Measurements from ENCODE around the gene TNC.

TNC gene

DNA sequence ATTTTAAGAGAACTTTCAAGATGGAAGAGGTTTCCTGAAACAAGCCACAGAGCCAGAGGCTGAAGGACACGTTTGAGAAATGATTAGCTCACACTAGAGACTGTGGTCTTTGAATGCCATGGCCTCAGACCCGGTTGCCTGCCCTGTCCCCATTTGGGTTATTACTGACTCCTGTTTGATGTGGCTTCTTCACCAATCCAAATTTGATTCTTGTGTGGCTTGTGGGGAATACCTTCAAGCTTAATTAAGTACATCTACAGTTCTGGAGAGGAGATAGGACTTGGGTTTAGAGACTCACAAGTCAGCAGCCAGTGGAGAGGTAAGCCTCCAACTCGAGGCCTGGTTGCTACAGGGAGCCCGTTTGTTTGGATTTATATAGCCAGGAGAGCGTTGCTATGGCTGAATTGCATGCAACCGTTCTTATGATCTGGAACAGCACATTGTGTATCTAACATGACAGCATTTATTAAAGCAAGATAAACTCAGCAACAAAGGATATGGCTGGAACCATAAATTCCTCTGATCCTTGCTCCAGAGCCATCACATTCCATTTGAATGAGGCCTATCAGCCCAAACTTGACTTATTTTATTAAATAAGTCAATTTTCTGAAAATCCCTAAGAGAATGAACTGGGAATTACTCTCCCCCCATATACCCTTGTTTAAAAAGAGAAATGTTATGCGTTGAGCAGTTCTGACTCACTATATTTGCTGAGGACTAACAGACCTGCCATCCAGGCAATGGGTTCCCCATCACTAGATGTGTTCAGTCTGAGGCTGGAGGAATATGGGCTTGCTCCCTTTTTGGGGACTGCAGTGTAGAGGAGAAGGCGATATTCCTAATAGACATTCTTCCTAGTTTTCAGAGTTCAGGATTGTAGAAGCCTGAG lies 99.2 kb downstream of the TNC start:
- no peaks in the 10 kb centered on the region for H3K9me3 ChIP-seq (ENCODE audit: insufficient read depth, low read depth, low read length)
- H3K79me1 ChIP-seq (ENCODE audit: low read length) = peaks cover 17% of the 10 kb centered on the region
- no peaks in the 10 kb centered on the region for H3K79me2 ChIP-seq (ENCODE audit: control insufficient read depth, insufficient read depth, low read length, poor library complexity)
- H3K18ac ChIP-seq (ENCODE audit: low read length) = no peak overlapping the region
- no peak overlapping the region for H2BK12ac ChIP-seq (ENCODE audit: low read length)
- no peak overlapping the region for H3K9ac ChIP-seq (ENCODE audit: low read length)
- peak overlapping the region; percentile 8 for H2BK120ac ChIP-seq (ENCODE audit: insufficient read depth, low read length, poor library complexity)
- no peaks in the 10 kb centered on the region for H3K27me3 ChIP-seq (ENCODE audit: insufficient read depth, low read length)
- H3K4me3 ChIP-seq (ENCODE audit: low read depth, low read length) = no peak overlapping the region
- peaks cover 5 to 8% of the 10 kb centered on the region in 2 experiments for H3K36me3 ChIP-seq (ENCODE audit: control insufficient read depth in 1 of 2, insufficient read depth in 2 of 2, low read length in 2 of 2)
- H2BK5ac ChIP-seq (ENCODE audit: low read depth, low read length, poor library complexity) = no peak overlapping the region
- no CpG with 5 or more reads among the region's 8 CpGs for WGBS (ENCODE audit: extremely low coverage, insufficient coverage, insufficient read length)
- no peak overlapping the region for H3K23ac ChIP-seq (ENCODE audit: low read length)
- H2AFZ ChIP-seq (ENCODE audit: insufficient read depth, low read length, poor library complexity) = no peak overlapping the region
- no peak overlapping the region for H3K27ac ChIP-seq (ENCODE audit: low read depth, low read length)
- no peak overlapping the region for H3K4ac ChIP-seq (ENCODE audit: low read depth, low read length)
- peaks cover 6 to 15% of the 10 kb centered on the region in 2 experiments for H3K4me1 ChIP-seq (ENCODE audit: control insufficient read depth in 1 of 2, insufficient read depth in 2 of 2, low read length in 2 of 2)
- no peak overlapping the region for H2AK5ac ChIP-seq (ENCODE audit: low read length)
- DNase-seq = no peak
- H3K14ac ChIP-seq (ENCODE audit: low read length) = no peak overlapping the region
- no peak overlapping the region for H3K4me2 ChIP-seq (ENCODE audit: low read length)
- no peak overlapping the region for H4K8ac ChIP-seq (ENCODE audit: low read depth, low read length)
- peak overlapping the region; percentile 55 for H4K91ac ChIP-seq (ENCODE audit: low read depth, low read length)
- H4K12ac ChIP-seq (ENCODE audit: low read depth, low read length) = no peak overlapping the region

DNA sequence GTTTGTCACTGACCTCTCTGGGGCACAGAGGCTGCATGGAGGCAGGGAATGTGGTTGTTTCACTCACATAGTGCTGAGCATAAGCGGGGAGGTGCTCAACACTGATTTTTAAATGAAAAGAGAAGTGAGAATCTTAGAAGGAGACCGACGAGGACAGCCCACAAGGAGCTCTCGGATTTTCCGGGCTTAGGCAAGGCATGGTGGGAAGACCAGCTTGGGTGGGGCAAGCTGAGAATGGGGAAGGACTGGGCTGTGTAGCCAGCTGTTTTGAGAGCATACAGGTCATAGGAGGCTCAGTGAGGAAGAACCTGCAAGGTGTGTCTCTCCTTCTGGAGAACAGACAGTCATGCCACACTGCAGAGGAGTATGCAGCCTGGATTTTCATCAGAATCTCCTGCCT lies 101.6 kb downstream of the TNC start:
- Histone ChIP-seq H2AFZ (ENCODE audit: insufficient read depth, low read length, poor library complexity) (no peak overlapping the region), H2BK12ac (ENCODE audit: low read length) (peak overlapping the region; percentile 84), H3K27me3 (ENCODE audit: insufficient read depth, low read length) (no peaks in the 10 kb centered on the region), H4K8ac (ENCODE audit: low read depth, low read length) (no peak overlapping the region), H2BK5ac (ENCODE audit: low read depth, low read length, poor library complexity) (no peak overlapping the region), H3K4me3 (ENCODE audit: low read depth, low read length) (no peak overlapping the region), H4K12ac (ENCODE audit: low read depth, low read length) (no peak overlapping the region), H2AK5ac (ENCODE audit: low read length) (peak overlapping the region; percentile 84), H3K9me3 (ENCODE audit: insufficient read depth, low read depth, low read length) (no peaks in the 10 kb centered on the region), H3K4me1 (ENCODE audit: control insufficient read depth in 1 of 2, insufficient read depth in 2 of 2, low read length in 2 of 2) (peaks cover 20 to 26% of the 10 kb centered on the region in 2 experiments), H3K4ac (ENCODE audit: low read depth, low read length) (peak overlapping the region; percentile 39), H3K27ac (ENCODE audit: low read depth, low read length) (no peak overlapping the region), H3K79me1 (ENCODE audit: low read length) (peaks cover 27% of the 10 kb centered on the region), H2BK120ac (ENCODE audit: insufficient read depth, low read length, poor library complexity) (peak overlapping the region; percentile 10), H3K14ac (ENCODE audit: low read length) (peak overlapping the region; percentile 43), H3K36me3 (ENCODE audit: control insufficient read depth in 1 of 2, insufficient read depth in 2 of 2, low read length in 2 of 2) (peaks cover 3 to 5% of the 10 kb centered on the region in 2 experiments), H3K79me2 (ENCODE audit: control insufficient read depth, insufficient read depth, low read length, poor library complexity) (peaks cover 12% of the 10 kb centered on the region), H3K4me2 (ENCODE audit: low read length) (no peak overlapping the region), H3K18ac (ENCODE audit: low read length) (peak overlapping the region; percentile 47), H4K91ac (ENCODE audit: low read depth, low read length) (peak overlapping the region; percentile 61), H3K9ac (ENCODE audit: low read length) (no peak overlapping the region), H3K23ac (ENCODE audit: low read length) (no peak overlapping the region)
- no CpG with 5 or more reads among the region's 5 CpGs for WGBS (ENCODE audit: extremely low coverage, insufficient coverage, insufficient read length)
- DNase-seq = peak in 1 of 2 donors; percentile 44

DNA sequence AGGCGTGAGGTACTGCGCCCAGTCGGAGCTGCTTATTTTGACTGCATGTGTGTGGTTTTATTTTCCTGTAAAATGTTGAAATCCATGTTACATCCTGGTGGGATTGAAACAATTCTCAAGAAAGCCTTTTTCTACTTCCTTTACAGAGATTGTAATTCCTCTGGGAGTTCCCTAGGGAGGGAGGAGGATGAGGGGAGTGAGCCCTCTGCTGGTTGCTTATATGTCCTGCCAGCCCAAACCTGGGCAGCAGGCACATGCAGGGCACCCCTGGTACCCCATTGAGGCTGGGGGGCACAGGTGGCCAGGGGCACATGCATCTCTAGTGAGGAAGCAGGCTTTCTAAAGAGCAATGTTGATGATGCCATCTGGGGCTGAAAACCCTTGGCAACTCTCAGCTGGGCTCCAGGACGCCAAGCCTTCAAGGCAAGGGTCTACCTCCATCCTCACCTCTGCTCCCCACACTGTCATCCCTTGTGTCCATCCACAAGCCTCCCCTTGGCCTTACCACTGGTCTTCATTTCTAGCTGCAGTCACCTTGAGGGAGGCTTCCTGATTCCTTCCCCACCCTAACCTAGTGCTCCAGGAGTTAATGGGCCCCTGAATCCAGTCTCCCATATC lies 102.8 kb downstream of the TNC start:
- no peak overlapping the region for H3K23ac ChIP-seq (ENCODE audit: low read length)
- H3K79me2 ChIP-seq (ENCODE audit: control insufficient read depth, insufficient read depth, low read length, poor library complexity) = peaks cover 12% of the 10 kb centered on the region
- no peak overlapping the region for H3K9ac ChIP-seq (ENCODE audit: low read length)
- peaks cover 26% of the 10 kb centered on the region for H3K79me1 ChIP-seq (ENCODE audit: low read length)
- H3K36me3 ChIP-seq (ENCODE audit: control insufficient read depth in 1 of 2, insufficient read depth in 2 of 2, low read length in 2 of 2) = peaks cover 0 to 3% of the 10 kb centered on the region in 2 experiments
- H2BK120ac ChIP-seq (ENCODE audit: insufficient read depth, low read length, poor library complexity) = peak overlapping the region; percentile 83
- H3K14ac ChIP-seq (ENCODE audit: low read length) = peak overlapping the region; percentile 77
- peak overlapping the region; percentile 18 for H2AFZ ChIP-seq (ENCODE audit: insufficient read depth, low read length, poor library complexity)
- peak overlapping the region; percentile 82 for H4K91ac ChIP-seq (ENCODE audit: low read depth, low read length)
- H2BK12ac ChIP-seq (ENCODE audit: low read length) = peak overlapping the region; percentile 98
- H4K8ac ChIP-seq (ENCODE audit: low read depth, low read length) = peak overlapping the region; percentile 46
- no peaks in the 10 kb centered on the region for H3K9me3 ChIP-seq (ENCODE audit: insufficient read depth, low read depth, low read length)
- peaks cover 20 to 28% of the 10 kb centered on the region in 2 experiments for H3K4me1 ChIP-seq (ENCODE audit: control insufficient read depth in 1 of 2, insufficient read depth in 2 of 2, low read length in 2 of 2)
- H3K4me3 ChIP-seq (ENCODE audit: low read depth, low read length) = no peak overlapping the region
- peak overlapping the region; percentile 84 for H3K4ac ChIP-seq (ENCODE audit: low read depth, low read length)
- no CpG with 5 or more reads among the region's 4 CpGs for WGBS (ENCODE audit: extremely low coverage, insufficient coverage, insufficient read length)
- H3K27me3 ChIP-seq (ENCODE audit: insufficient read depth, low read length) = no peaks in the 10 kb centered on the region
- H2AK5ac ChIP-seq (ENCODE audit: low read length) = peak overlapping the region; percentile 98
- H3K18ac ChIP-seq (ENCODE audit: low read length) = peak overlapping the region; percentile 92
- H3K27ac ChIP-seq (ENCODE audit: low read depth, low read length) = no peak overlapping the region
- H4K12ac ChIP-seq (ENCODE audit: low read depth, low read length) = peak overlapping the region; percentile 47
- no peak overlapping the region for H2BK5ac ChIP-seq (ENCODE audit: low read depth, low read length, poor library complexity)
- H3K4me2 ChIP-seq (ENCODE audit: low read length) = no peak overlapping the region
- DNase-seq = peak in 1 of 2 donors; percentile 52

DNA sequence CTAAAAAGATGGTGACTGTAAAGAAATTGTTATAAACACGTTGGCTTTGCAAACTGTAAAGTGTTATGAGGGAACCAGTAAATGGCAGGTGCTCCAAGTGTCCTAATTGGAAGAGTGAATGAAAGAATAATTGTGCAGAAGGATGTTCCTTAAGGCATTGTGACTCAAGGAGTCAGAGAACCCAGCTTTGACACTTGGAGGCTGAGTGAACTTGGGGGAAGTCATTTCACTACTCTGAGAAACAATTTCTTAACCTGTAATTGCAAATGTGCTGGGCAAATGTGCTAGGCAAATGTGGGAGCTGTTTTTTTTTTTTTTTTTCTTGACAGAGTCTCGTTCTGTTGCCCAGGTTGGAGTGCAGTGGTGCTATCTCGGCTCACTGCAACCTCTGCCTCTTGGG lies 103.5 kb downstream of the TNC start:
- Histone ChIP-seq H2BK120ac (ENCODE audit: insufficient read depth, low read length, poor library complexity) (no peak overlapping the region), H3K79me1 (ENCODE audit: low read length) (peaks cover 26% of the 10 kb centered on the region), H3K79me2 (ENCODE audit: control insufficient read depth, insufficient read depth, low read length, poor library complexity) (peaks cover 12% of the 10 kb centered on the region), H3K14ac (ENCODE audit: low read length) (no peak overlapping the region), H3K4ac (ENCODE audit: low read depth, low read length) (no peak overlapping the region), H3K27me3 (ENCODE audit: insufficient read depth, low read length) (no peaks in the 10 kb centered on the region), H2BK5ac (ENCODE audit: low read depth, low read length, poor library complexity) (peak overlapping the region; percentile 12), H3K9ac (ENCODE audit: low read length) (no peak overlapping the region), H3K9me3 (ENCODE audit: insufficient read depth, low read depth, low read length) (no peaks in the 10 kb centered on the region), H2AK5ac (ENCODE audit: low read length) (no peak overlapping the region), H2AFZ (ENCODE audit: insufficient read depth, low read length, poor library complexity) (no peak overlapping the region), H2BK12ac (ENCODE audit: low read length) (peak overlapping the region; percentile 18), H4K12ac (ENCODE audit: low read depth, low read length) (no peak overlapping the region), H3K23ac (ENCODE audit: low read length) (no peak overlapping the region), H4K91ac (ENCODE audit: low read depth, low read length) (no peak overlapping the region), H3K4me1 (ENCODE audit: control insufficient read depth in 1 of 2, insufficient read depth in 2 of 2, low read length in 2 of 2) (peaks cover 20 to 28% of the 10 kb centered on the region in 2 experiments), H3K27ac (ENCODE audit: low read depth, low read length) (no peak overlapping the region), H3K4me3 (ENCODE audit: low read depth, low read length) (no peak overlapping the region), H3K36me3 (ENCODE audit: control insufficient read depth in 1 of 2, insufficient read depth in 2 of 2, low read length in 2 of 2) (peaks cover 0 to 3% of the 10 kb centered on the region in 2 experiments), H3K4me2 (ENCODE audit: low read length) (no peak overlapping the region), H3K18ac (ENCODE audit: low read length) (no peak overlapping the region), H4K8ac (ENCODE audit: low read depth, low read length) (no peak overlapping the region)
- no peak for DNase-seq
- WGBS (ENCODE audit: extremely low coverage, insufficient coverage, insufficient read length) = no CpG with 5 or more reads among the region's 3 CpGs

Data from trophoblast cell (in vitro differentiated cells and primary cell).